OCI-LY1 (cell line): Measurements from ENCODE around the gene FAM180A.

ENCODE experiments used
- CTCF ChIP-seq: fragments of 200-600 bp; sonication (generic), shearing (Covaris generic); IDR thresholded peaks from 2 replicates; pipeline ENCODE4 v1.5.1; 2017; ENCODE audit warnings: mild to moderate bottlenecking, antibody characterized with exemption, low read length, moderate library complexity, mixed read lengths
- EZH2 ChIP-seq: fragments of 200-600 bp; sonication (generic), shearing (Covaris generic); IDR thresholded peaks from 2 replicates; pipeline ENCODE4 v1.8.0; 2017; ENCODE audit warnings: borderline replicate concordance, mixed run types, mild to moderate bottlenecking, antibody characterized with exemption, low read length, moderate library complexity, mixed read lengths

GRCh38 chr7:135768467-135768866 lies 19.9 kb upstream of the FAM180A start:
- TF ChIP-seq CTCF (no peak), EZH2 (no peak)
